MCF 10A (cell line): Measurements from ENCODE around the gene RFX4. TPM values are rescaled to one million over a fixed set of nuclear protein-coding genes. Genes with fewer than 3 reads are reported as not detected.
A peak's percentile ranks its signal among the peaks of the same experiment; 100 is the strongest.

Source experiments
- BruUV-seq: library from RNA; stranded (reverse); fragments of 400-500 nt; replicated peaks from 2 replicates; lab custom pipeline; 2021; lab: Mats Ljungman, UMichigan
- CTCF ChIA-PET: fragments of 300-600 bp; sonication (Branson Sonifier 250); formaldehyde crosslinking; extraction: SDS; loops from one replicate; lab custom pipeline; 2021; ENCODE audit warnings: antibody characterized with exemption, inconsistent platforms; lab: Yijun Ruan, JAX
- POLR2A ChIA-PET: fragments of 300-600, 350-650 bp; sonication (Branson Sonifier 250); formaldehyde crosslinking; extraction: SDS; loops from one replicate; lab custom pipeline; 2020; ENCODE audit warnings: antibody characterized with exemption, inconsistent platforms; lab: Yijun Ruan, JAX
- DNase-seq: peaks from one replicate; pipeline ENCODE4 v3.0.0-alpha.2; 2018; ENCODE audit not compliant: unreplicated experiment
- H3K27ac Mint-ChIP-seq: one replicate; pipeline ENCODE4 v1.8.0; 2022; ENCODE audit warnings: mild to moderate bottlenecking, low read depth, mixed read lengths; ENCODE audit not compliant: unreplicated experiment
- H3K27me3 Mint-ChIP-seq: one replicate; pipeline ENCODE4 v1.8.0; 2022; ENCODE audit warnings: mixed read lengths; ENCODE audit not compliant: insufficient read depth, unreplicated experiment
- H3K36me3 Mint-ChIP-seq: one replicate; pipeline ENCODE4 v1.8.0; 2022; ENCODE audit warnings: mild to moderate bottlenecking, moderate library complexity, mixed read lengths; ENCODE audit not compliant: insufficient read depth, unreplicated experiment
- H3K4me1 Mint-ChIP-seq: one replicate; pipeline ENCODE4 v1.8.0; 2022; ENCODE audit warnings: mixed read lengths; ENCODE audit not compliant: insufficient read depth, unreplicated experiment
- H3K4me3 Mint-ChIP-seq: one replicate; pipeline ENCODE4 v1.8.0; 2022; ENCODE audit warnings: mild to moderate bottlenecking, moderate library complexity, mixed read lengths; ENCODE audit not compliant: unreplicated experiment
- H3K9me3 Mint-ChIP-seq: one replicate; pipeline ENCODE4 v1.8.0; 2022; ENCODE audit warnings: mixed read lengths; ENCODE audit not compliant: unreplicated experiment
- intact Hi-C: fragments of 100-400 bp; cut with micrococcal nuclease; formaldehyde crosslinking; loops from 2 replicates; pipeline ENCODE4 v1.14.1; 2022
- total RNA-seq: library from RNA; stranded (reverse); gene quantifications from 2 replicates; pipeline ENCODE4 v1.2.3, GENCODE V29; 2022
- TF ChIP-seq, protein P1 (sequence below): fragments of 200-600 bp; IDR thresholded peaks from one replicate; pipeline ENCODE4 v1.8.0; 2022; ENCODE audit warnings: antibody characterized with exemption, mild to moderate bottlenecking; ENCODE audit not compliant: unreplicated experiment

The RFX4 gene
- total RNA-seq, 1 experiment from 2014 or later: not detected

DNA sequence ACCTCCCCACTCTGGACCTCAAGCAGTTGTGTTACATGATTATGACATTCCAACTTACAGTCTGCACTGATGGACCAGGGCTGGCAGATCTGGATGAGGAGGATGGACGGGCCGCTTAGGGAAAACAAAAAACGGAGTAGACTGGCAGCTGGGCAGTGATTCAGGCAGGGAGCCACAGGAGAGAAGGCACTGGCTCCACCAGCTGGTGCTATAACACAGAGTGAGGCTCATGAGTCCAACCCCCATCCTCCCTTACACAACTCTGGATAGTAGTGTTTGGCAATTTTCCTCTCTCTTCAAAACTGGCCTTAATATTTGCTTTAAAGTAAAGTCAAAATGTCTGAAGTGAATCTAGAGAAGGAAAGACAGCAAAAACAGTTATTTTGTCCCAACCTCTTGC, 181.9 kb downstream of the RFX4 start:
- Mint-ChIP-seq H3K27ac (no peak overlapping the region), H3K27me3 (peaks cover 20% of the 10 kb centered on the region), H3K4me3 (no peak overlapping the region), H3K36me3 (no peaks in the 10 kb centered on the region), H3K4me1 (no peaks in the 10 kb centered on the region), H3K9me3 (no peaks in the 10 kb centered on the region)
- ChIA-PET POLR2A (no interaction called here), CTCF (interaction anchor here (0.7 to 0.9 kb wide), 2 partner anchors 360 to 1291 kb away, joined by 3 to 4 read pairs; no protein-coding TSS in a partner anchor)
- TF ChIP-seq, protein P1, sequence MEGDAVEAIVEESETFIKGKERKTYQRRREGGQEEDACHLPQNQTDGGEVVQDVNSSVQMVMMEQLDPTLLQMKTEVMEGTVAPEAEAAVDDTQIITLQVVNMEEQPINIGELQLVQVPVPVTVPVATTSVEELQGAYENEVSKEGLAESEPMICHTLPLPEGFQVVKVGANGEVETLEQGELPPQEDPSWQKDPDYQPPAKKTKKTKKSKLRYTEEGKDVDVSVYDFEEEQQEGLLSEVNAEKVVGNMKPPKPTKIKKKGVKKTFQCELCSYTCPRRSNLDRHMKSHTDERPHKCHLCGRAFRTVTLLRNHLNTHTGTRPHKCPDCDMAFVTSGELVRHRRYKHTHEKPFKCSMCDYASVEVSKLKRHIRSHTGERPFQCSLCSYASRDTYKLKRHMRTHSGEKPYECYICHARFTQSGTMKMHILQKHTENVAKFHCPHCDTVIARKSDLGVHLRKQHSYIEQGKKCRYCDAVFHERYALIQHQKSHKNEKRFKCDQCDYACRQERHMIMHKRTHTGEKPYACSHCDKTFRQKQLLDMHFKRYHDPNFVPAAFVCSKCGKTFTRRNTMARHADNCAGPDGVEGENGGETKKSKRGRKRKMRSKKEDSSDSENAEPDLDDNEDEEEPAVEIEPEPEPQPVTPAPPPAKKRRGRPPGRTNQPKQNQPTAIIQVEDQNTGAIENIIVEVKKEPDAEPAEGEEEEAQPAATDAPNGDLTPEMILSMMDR: no peak
- DNase-seq: peak; percentile 26
- BruUV-seq: no TSS peak
- intact Hi-C loops: no loop called here

DNA sequence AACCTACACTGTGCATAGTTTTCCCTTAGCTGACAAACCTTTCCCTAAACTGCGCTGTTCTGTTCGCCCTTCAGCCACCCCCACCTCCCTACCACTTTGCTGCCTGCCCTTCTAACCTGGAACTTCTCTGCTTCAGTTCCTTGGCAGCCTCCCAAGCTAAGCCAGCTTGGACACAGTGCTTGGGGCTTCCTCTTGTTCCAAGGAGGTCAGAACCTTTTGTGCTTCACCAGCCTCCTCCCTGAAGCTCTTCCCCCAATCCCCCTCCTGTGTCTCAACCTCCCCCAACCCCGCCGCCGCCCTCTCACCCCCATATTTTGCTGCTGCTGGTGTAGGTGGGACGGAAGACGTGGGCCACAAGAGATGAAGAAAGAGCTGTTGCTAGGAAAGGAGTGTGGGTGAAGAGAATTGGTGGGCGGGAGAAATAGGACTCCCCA, 183.6 kb downstream of the RFX4 start:
- Mint-ChIP-seq H3K4me1 (no peaks in the 10 kb centered on the region), H3K36me3 (no peaks in the 10 kb centered on the region), H3K27me3 (peaks cover 23% of the 10 kb centered on the region), H3K27ac (no peak overlapping the region), H3K9me3 (no peaks in the 10 kb centered on the region), H3K4me3 (no peak overlapping the region)
- intact Hi-C loops: no loop called here
- TF ChIP-seq, protein P1: no peak
- ChIA-PET CTCF (interaction anchor here (0.6 to 0.9 kb wide), 3 partner anchors 10 to 411 kb away, joined by 3 to 6 read pairs (median 4); no protein-coding TSS in a partner anchor), POLR2A (interaction anchor here (0.6 kb wide), 1 partner anchor 16 kb away, joined by 3 read pairs; no protein-coding TSS in a partner anchor)
- peak; percentile 10 for DNase-seq
- BruUV-seq: no TSS peak

DNA sequence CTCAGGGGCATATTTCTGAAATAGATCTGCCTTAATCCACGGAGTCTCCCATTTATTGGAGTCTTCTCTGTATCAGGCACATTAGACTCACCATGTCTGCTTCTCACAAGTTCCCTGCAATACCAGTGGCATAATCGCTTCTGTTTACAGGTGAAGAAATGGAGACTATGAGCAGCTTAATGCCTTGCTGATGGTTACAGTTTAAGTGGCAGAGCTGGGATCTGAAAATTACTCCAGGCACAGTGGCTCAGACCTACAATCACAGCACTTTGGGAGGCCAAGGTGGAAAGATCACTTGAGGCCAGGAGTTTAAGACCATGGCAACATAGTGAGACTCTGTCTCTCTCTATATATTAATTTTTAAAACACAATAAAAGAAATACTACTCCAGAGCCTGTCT, 184.4 kb downstream of the RFX4 start:
- TF ChIP-seq, protein P1: no peak
- intact Hi-C loops: no loop called here
- POLR2A ChIA-PET: no interaction called here
- Mint-ChIP-seq H3K27me3 (peaks cover 23% of the 10 kb centered on the region), H3K27ac (no peak overlapping the region), H3K36me3 (no peaks in the 10 kb centered on the region), H3K9me3 (no peaks in the 10 kb centered on the region), H3K4me1 (no peaks in the 10 kb centered on the region), H3K4me3 (no peak overlapping the region)
- CTCF ChIA-PET: interaction anchor here (0.6 kb wide), 1 partner anchor 412 kb away, joined by 4 read pairs; no protein-coding TSS in a partner anchor
- BruUV-seq: no TSS peak
- no peak for DNase-seq

- no peaks in the 10 kb centered on the region for H3K36me3 Mint-ChIP-seq
- TF ChIP-seq, protein P1: no peak
- H3K4me1 Mint-ChIP-seq: no peaks in the 10 kb centered on the region
- DNase-seq: no peak
- intact Hi-C loops: no loop called here
- CTCF ChIA-PET: no interaction called here
- no TSS peak for BruUV-seq
- H3K27me3 Mint-ChIP-seq: peaks cover 23% of the 10 kb centered on the region
- no peaks in the 10 kb centered on the region for H3K9me3 Mint-ChIP-seq
- POLR2A ChIA-PET: interaction anchor here (0.7 kb wide), 1 partner anchor 54 kb away, joined by 4 read pairs; no protein-coding TSS in a partner anchor
- no peak overlapping the region for H3K27ac Mint-ChIP-seq
- H3K4me3 Mint-ChIP-seq: no peak overlapping the region
Observed at GRCh38 chr12:106767954-106768822, 185.4 kb downstream of the RFX4 start.
